ENCODE data around the gene MCF2L2. TPM values are rescaled to one million over a fixed set of nuclear protein-coding genes. Genes with fewer than 3 reads are reported as not detected.
"Not testable (repeated sequence)": the region's sequence is repeated elsewhere in the genome, so short reads cannot be mapped to it uniquely, and the experiment has no call there.

MCF2L2 gene
- polyA plus RNA-seq, 3 donors = 0.56 to 2.0 (median 1.5) TPM

GRCh38 chr3:183244219-183244618, 184.2 kb downstream of the MCF2L2 start:
- DNase-seq = no peak

GRCh38 chr3:183242431-183242830, 186.0 kb downstream of the MCF2L2 start:
- DNase-seq = no peak

GRCh38 chr3:183239046-183239445, 189.4 kb downstream of the MCF2L2 start:
- DNase-seq = no peak

DNA sequence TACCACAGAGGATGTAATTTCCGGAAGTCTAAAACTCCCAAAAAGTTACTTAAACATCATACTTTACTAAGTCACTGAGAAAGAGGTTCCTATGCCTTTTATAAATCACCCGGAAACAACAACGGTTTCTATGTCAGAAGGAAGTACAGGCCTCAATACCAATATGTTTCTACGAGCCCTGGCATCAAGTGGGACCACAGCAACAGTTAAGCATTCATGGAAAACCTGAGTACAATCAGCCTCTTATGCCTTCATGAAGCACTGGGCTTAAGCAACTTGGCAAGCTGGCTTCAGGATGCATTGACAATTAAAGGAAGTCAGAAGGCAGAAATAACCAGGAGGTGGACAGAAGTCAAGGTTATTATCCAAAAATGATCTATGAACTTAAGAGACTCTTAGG, 194.5 kb downstream of the MCF2L2 start:
- DNase-seq = no peak

DNA sequence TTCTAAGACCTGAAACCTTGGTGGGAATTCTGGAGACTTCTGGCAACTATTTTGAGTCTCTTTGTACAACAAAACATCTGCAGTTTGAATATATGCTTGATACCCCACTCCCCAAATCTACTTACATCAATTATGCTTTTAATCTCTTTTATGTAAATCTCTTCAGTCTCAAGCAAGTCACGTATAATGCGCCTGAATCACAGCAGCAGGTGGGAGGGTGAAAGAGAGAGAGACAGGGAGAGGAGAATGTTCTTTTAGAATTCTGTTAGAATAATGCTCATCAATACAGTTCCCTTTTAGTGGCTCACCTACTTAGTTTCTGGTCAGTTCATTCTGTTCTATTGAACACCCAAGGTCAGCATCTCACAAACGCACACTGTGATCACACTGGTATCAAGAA, 197.6 kb downstream of the MCF2L2 start:
- DNase-seq = no peak

DNA sequence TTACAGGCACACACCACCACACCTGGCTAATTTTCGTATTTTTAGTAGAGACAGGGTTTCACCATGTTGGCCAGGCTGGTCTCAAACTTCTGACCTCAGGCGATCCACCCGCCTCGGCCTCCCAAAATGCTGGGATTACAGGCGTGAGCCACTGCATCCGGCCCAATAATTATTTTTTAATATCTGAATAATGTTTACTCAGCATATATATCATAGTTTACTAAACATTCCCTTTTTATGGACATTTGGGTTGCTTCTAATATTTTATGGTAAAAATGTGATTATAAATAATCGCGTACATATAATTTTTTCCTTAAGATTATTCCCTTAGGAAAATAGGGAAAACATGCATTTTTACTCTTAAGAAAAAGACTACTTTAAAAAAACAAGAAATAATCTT, 198.2 kb downstream of the MCF2L2 start:
- not testable (repeated sequence) for DNase-seq

DNA sequence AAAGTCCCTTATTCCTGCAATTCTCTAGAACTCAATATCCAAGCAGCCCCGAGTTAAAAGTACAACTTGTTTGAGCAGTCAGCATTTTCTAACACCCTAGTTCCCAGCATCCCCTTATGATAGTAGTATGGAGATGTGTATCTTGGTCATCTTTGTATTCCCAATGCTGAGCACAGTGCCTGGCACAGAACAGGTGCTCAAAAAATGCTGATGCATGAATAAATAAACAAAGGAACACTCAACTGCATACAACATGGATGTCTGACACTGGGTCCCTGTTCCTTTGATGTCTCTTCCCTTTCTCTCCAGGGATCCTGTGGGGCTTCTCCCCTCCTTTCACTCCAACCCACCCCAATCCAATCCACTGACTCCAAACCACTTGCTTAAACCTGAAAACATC, 199.2 kb downstream of the MCF2L2 start:
- DNase-seq = no peak

GRCh38 chr3:183227586-183227985, 200.8 kb downstream of the MCF2L2 start:
- DNase-seq = no peak

GRCh38 chr3:183226333-183226890, 202.0 kb downstream of the MCF2L2 start:
- DNase-seq = no peak

DNA sequence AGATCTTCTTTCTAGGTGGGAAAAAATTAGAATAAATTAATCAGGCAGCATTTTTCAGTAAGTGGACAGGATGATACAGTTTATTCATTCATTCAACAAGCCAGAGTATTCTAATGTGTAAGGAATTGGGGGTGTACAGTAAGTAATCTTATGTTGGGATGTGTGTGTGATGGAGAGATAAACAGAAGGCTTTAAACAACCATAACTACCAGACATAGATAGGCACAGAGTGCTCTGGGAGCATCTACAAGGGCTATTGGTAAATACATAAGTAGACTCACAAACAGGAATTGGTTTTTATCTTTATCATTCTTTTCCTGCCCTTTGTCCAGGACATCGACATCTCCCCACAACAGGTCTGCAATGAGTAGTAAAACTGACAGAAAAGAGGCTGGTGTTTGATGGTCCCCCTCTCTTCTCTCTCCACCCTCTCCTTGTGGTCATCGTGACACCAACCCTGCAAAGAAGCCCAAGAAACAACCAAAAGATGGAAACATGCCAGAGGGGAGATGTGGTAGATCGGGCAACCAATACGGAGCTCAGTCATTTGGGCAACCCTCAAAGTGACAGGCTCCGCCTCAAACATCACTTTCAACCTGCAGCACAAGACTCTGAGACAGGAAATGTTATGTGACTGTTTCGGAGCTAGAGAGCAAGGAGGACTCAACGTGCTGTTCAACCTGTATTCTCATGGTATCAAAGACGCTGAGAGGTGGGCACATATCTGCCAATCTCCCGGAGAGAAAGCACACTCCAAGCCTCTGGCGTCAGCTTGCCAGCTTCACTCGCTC, 204.0 kb downstream of the MCF2L2 start:
- DNase-seq = no peak

- DNase-seq = no peak
These were observed 205.7 kb downstream of the MCF2L2 start for GRCh38 chr3:183222631-183223235.

- no peak for DNase-seq
These were observed 207.6 kb downstream of the MCF2L2 start for GRCh38 chr3:183220828-183221227.

DNA sequence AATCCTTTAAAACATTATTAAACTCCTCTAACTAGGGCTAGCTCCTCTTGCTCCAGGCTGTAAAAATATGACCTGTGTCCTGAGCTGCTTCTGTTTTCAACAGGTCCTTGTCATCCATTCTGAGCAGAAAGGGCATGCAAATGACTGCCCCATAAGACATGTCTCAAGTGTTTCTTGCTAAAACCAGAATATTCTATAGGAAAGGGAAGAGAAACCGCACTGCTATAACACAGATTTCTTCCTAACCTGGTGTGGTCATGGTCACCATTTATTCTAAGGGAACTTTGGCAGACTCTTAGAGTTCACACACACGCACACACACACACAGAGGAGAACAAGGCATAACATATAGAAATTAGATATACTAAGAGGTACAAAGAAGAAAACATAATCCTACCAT, 209.6 kb downstream of the MCF2L2 start:
- no peak for DNase-seq

GRCh38 chr3:183217548-183218332, 210.7 kb downstream of the MCF2L2 start:
- no peak for DNase-seq

GRCh38 chr3:183215591-183216202, 212.7 kb downstream of the MCF2L2 start:
- no peak for DNase-seq

GRCh38 chr3:183214277-183214612, 214.2 kb downstream of the MCF2L2 start:
- DNase-seq = no peak

- no peak for DNase-seq
These were observed 214.8 kb downstream of the MCF2L2 start for GRCh38 chr3:183213415-183214276.

DNA sequence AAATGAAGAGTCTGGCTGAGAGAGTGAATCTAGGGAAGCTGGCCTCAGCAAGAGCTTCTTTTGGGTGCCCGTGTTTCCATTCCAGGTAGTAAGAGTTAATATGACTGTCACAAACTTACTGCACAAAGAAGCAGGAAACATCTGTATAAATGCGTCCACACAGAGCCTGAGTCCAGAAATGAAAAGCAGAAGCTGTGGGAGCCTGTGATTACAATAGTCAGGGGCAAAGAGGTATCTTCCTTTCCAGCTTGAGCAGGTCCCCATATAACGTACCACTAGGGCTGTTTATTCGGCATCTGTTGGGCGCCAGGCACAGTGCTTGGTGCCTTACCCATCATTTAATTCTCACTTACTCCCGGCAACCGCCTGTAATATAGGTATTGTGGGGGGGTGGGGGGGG, 215.9 kb downstream of the MCF2L2 start:
- no peak for DNase-seq

DNA sequence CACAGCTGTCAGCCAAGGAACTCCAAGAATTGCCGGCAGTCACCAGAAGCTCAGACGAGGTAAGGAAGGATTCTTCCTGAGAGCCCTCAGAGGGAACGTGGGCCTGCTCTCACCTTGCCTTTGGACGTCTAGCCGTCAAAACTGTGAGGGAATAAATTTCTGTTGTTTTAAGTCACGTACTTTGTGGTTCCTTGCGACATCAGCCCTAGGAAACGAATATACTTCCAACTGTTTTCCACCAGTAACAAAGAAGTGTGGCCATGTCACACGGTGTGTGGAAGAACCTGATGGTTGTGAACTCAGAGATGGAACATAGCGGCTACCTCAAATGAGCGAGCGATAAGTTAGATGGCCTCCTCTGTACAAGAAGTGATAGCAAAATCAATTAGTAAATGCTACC, 216.3 kb downstream of the MCF2L2 start:
- no peak for DNase-seq

DNA sequence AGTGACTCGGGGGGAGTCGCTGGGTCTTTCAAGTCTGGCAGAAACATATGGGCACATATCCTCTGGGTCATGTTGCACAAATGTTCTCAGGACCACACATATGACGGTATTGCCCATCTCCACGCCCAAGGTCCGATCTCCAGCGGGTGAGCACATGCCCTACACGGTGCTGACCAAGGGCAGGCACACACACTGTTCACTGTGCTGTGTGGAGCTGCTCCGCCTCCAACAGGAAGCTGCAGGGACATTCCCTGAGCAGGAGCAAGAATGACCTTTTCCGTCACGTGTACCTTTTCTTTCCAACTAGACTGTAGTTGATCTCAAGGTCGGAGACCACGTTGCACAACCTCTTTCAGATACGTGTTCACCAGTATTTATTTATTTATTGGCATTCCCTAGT, 217.1 kb downstream of the MCF2L2 start:
- no peak for DNase-seq

DNA sequence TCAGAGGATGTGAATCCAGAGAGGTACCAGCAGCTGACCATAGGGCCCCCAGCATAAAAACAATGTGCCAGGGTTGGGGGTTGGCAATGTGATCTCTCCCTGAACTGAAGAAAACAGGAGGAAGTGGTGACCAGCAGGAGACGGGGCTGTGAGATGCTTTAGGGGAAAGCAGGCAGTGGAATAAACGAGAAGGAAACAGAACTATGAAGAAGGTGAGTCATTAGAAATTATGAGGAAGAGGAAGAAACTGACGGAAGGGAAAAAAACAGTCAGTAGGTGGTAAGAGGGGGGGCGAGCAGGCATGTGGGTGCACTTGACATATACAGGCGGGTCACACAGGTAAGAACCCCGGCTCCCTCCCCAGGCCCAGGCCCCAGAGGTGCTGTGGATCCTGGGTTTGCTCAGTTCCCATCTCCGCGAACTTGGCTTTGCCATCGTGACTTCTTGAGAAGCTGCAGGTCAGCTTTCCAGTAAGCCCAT, 217.5 kb downstream of the MCF2L2 start:
- no peak for DNase-seq

All from renal pelvis (tissue), 4 donors.